HG03135 (cell line): Measurements from ENCODE around the gene LANCL1.
"Not testable (repeated sequence)": the region's sequence is repeated elsewhere in the genome, so short reads cannot be mapped to it uniquely, and the experiment has no call there.

Experiments
- ATAC-seq: cut with Tn5 transposase; IDR thresholded peaks from one replicate; pipeline ENCODE4 v1.9.1; 2021; ENCODE audit warnings: mild to moderate bottlenecking, moderate library complexity; ENCODE audit not compliant: unreplicated experiment

Gene LANCL1

DNA sequence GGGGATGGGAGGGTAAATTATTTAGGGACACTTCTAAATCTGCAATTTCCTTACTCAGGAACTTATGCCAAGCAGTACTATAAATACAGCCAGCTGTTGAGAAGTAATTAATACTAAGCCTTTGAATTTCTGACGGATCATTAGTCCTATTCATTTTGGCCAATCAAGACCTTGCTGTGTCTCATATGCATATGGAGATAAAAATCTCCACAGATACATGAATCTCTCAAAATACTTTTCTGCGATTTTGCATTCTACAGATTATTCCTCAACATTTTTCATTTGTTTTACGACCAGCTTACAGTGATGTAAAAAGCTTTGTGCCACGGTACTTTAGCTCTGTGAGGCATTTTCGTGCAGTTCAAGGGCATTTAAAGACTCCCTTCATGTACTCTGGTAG lies 16.7 kb downstream of the LANCL1 start:
- ATAC-seq = peak; percentile 11

DNA sequence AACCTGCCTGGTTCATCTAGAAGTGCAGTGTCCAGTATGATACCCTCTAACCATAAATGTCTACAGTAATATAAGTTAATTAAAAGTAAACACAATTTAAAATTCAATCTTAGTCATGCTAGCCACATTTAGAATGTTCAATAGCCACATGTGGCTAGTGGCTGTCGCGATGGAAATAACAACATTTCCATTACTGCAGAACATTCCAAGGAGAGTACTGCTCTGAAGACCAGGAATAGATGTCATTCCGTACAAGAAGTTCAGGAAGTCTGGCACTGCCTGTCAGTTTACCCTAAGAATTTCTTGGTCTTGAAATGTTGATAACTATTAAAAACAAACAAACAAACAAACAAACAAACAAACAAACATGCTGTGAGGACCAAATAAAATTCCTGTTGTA lies 17.2 kb downstream of the LANCL1 start:
- ATAC-seq = no peak

DNA sequence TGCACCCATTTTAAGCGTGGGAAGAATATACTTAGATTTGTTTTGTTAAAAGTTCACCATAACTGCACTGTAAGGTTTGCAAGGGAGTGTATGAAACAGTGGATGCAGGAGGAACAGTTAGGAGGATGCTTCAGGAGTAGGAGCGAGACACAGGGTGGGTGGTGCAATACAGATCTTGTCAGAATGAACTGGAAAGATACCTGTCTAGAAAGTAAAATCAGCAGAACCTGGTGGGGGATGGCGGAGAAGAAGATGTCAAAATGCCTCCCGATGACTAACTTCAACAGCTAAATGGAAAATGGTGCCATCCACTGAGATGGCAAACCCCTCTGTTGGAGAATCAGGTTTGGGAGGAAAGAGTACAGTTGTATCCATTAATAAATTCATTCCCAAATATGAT lies 18.2 kb downstream of the LANCL1 start:
- ATAC-seq = no peak

DNA sequence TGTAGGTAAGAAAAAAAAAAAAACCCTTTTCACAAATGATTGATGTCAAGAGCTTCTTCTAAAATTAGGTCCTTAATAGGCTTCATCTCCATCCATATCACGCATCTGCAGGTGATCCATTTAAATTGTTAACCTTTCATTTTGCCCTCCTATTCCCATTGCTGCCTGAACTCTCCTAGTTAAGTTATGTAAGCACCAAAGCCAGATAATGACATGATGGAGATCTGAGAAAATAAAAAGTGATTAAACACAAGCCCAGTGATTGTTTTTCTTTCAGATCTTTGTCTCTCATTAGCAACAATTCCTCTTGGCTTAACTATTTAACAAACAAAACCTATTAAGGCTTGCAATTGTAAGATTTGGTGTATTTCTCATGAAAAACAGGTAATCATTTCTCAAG lies 20.0 kb downstream of the LANCL1 start:
- ATAC-seq = no peak

DNA sequence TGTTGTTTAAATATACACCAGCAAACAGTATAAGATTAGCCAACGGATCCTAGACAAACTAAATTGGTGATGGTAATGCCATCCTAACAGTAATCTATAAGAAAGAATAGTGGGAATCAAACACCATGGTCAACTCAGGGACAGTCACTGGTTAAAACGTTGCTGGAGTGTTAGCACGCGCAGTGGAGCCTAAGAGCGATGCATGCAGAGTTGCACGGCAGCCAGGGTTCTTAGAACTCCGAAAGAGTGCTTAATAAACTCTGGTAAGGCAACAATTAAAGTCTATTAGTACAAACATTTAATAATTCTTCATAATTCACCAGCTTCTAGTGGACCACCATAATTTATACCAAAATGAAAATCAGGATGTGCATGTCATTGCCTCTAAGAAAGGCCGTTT lies 22.2 kb downstream of the LANCL1 start:
- ATAC-seq = no peak

DNA sequence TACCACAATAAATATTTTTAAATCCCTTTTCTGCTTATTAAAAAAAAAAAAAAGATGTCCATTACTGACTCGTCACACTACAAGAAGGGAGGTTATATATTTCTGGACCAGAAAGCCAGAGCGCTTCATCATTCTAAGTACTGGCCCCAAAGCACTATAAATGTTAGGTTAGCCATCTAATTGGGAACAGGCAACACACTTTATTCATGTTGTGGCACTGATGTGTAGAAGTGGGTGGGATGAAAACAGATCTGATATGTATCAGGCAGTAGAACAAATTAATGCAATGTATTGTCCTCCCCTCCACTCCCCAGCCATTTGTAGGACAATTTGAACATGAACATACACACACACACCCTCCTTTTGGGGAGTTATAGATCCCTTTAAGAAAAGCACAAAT lies 24.4 kb downstream of the LANCL1 start:
- no peak for ATAC-seq

DNA sequence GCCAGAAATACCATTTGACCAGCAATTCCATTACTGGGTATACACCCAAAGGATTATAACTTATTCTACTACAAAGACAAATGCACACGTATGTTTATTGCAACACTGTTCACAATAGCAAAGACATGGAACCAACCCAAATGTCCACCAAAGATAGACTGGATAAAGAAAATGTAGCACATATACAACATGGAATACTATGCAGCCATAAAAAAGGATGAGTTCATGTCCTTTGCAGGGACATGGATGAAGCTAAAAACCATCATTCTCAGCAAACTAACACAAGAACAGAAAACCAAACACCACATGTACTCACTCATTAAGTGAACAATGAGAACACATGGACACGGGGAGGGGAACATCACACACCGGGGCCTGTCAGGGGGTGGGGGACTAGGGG lies 25.6 kb downstream of the LANCL1 start:
- ATAC-seq = not testable (repeated sequence)

DNA sequence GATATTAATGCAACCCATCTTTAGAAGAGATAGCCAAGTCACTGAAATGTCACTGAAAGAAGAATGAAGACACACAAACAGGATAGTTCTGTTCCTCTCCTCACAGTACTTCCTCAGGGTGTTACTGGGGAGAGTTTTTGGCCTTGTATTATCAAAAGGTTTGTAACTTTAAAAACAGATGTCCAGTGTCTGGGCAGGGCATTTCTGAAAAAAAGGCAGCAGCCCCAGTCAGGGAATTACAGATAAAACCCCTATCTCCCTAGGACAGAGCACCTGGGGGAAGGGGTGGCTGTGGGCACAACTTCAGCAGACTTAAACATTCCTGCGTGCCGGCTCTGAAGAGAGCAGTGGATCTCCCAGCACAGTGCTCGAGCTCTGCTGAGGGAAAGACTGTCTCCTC lies 30.8 kb downstream of the LANCL1 start:
- ATAC-seq = no peak

DNA sequence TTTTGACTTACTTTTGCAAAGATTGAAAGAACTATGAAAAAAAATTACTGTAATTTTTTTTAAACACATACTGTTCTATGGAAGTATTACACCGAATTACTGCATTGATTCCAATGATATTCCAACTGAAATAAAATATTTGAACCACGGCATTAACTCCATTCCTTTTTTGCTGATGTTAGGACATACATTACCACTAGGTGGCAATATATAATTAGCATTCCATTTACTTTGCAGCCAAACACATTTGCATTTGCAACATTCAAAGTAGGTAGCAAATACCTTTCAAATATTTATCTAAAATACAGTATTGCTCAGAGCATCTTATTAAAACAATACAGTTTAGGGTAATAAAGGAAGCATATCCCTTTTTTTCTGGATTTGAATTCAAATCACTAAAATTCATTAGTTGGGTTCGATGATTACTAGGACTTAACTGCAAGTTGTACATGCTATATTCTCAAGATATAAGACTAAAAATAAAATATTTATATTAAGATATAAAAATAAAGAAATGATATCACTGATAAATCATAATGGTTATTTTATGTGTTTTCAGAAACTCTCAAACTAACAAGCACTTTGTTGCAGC lies 31.3 kb downstream of the LANCL1 start:
- no peak for ATAC-seq

DNA sequence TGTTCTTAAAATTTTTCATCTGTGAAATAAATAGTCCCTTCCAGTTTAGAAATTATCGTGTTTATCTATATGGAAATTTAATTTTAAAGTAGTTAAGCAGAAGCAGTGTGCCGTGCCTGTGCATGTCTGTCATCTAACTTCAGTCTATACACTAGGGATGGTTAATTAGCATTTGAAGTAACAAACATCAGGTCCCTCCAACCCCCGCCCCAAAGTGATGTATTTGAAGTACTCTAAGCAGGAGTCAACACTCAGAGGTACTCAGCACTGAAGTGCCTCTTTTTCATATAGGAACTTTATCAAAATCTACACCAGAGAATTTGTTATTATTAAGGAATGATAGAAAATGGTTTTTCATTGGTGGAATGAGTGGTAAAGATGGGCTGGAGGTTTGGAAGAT lies 33.0 kb downstream of the LANCL1 start:
- no peak for ATAC-seq

DNA sequence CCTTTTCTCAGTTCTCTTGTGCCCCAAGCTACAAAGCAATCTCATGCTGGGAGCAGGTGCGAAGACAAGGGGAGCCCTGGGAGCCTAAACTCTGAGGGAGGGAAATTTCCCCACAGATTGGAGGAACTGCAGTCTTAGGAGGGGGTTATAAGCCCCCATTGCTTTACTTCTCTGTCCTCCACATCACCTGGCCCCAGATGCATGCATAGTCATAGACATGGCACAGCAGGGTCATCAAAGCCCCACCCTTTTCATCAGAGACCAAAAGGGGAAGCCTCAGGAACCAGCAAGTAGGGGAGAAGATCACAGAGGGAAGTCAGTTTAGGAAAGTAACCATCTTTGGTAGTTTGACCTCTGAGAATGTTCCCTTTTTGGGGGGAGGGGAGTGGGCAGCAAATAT lies 33.7 kb downstream of the LANCL1 start:
- no peak for ATAC-seq

DNA sequence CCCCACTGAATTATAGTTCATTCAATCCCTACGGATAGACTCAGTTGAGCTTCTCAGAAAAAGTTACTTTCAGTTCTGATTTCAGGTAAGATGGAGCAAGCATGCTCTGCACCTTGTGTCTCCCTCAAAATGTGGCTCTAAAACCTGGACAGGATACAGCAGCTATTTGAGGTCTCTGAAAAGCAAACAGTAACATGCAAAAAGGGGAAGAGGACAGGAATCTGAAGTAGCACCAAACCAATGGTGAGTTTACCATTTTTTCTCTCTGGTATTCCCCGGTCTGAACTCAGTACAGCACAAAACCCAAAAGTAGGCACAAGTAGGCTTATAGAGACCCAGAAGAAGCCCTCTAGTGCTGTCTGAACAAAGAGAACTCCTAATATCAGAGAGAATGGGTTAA lies 34.1 kb downstream of the LANCL1 start:
- ATAC-seq = no peak

DNA sequence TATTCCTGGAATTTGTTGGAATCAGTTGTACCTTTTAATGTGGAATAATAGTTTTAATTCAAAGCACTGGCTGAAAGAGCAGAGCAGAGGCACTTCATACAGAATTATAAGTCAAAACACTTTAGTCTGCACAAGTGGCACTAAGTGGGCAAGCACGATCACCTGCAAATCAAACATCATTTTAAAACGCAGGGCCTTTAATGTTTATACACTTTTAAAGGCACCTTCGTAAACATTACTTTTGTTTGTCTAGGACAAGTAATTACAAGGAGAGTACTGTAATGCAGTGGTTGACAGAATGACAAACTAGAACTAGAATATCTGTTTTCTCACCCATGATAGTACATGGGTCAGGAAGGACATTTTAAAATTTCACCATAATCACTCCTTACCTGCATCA lies 36.4 kb downstream of the LANCL1 start:
- ATAC-seq = no peak

DNA sequence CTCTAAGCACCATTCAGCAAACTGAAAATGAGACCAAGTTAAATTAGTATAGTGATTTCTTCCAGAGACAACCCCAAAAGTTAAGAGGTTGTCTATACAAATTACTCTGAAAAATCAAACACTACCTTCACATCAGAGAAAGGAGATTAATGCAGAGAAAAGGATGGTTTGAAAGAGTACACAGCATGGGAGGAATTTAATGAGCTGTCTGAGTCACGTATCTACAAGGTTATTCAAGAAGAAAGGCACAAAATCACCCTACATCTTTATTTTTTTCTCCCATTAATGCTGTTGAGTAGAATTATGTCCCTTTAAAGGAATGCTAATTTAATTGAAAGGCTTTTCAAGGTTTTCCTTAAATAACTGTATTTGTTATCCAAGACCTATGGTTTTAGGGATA lies 41.1 kb downstream of the LANCL1 start:
- no peak for ATAC-seq

DNA sequence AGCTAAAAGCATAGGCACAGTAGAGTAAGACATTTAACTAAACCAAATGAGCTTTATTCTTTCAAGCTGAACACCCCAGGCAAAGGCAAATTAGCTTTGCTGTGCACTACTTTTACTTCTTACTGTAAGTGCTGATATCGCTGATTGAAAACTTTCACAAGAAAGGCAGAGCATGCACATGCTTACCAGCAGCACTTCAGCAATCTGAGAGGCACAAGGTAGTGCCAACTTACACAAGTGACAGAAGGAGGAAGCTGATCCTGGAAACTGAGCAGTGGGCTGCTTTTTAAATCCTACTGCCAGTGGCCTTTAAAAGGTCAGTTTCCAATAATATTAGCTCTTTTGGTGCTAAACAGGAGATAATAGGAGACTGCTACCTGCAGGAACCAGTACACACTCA lies 43.9 kb downstream of the LANCL1 start:
- ATAC-seq = no peak

DNA sequence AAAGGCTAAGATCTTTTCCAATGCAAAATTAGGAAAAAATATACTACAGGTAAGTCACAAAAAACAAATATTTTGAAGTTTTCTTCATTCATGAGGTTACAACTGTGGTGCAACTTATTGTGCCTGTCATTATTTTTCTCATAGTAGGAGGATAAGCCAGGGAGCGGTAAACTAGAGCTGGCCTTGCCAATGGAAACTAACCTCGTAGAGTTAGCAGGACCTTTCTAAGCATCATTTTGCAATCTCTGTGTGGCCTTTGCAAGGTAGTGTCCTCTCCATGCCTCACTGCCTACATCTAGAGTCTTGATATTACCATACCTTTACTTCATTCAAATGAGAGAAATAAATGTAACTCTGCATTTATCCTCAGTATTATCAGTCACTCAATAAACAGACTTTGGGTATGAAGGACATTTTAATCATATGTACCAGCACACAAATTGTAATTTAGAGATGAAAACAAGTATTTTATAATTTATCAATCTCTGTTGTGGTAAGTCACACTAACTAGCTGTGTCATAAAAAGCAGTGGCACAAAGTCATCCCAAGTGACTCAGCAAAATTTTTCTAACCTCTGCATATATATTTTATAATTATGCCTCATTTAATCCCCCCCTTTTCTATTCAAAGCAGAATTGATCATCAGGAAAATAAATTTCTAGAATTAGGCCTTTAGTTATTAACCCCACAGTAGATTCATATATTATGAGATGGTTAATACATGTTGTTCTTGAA lies 47.0 kb downstream of the LANCL1 start:
- ATAC-seq = no peak

DNA sequence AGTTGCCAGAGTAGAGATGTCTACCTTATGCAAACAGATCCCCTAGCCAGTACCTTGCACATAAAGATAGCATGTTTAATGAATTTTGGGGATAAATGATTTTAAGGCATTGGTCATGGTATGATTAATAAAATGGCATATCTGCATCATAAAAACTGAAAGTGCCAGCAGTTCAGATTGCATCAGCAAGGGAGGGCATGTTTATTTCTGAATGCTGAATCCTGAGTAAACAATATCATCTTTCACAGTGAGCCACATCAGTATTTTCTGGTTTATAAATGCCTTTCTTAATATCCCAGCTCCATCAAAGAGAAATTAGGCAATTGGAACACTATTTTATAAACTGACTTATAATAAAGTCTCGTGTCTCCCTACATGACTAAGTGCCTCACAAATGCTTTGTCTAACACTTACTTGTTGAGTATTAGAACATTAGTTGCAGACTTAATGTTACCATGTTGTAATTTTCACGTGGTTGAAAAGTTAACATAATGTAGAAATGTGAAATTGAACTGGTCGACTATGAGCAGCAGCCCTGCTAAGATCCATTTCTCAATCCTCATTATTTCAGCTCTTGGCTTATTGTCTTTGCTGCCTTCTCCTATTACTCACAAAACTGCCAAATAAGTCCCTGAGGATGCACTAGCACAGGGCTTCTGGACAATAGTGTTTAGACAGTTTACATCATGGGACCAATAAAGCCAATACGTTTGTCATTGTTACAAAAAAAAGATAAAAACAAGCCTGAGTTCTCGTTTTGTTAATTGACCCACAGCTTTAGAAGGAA lies 48.0 kb downstream of the LANCL1 start:
- ATAC-seq = no peak

DNA sequence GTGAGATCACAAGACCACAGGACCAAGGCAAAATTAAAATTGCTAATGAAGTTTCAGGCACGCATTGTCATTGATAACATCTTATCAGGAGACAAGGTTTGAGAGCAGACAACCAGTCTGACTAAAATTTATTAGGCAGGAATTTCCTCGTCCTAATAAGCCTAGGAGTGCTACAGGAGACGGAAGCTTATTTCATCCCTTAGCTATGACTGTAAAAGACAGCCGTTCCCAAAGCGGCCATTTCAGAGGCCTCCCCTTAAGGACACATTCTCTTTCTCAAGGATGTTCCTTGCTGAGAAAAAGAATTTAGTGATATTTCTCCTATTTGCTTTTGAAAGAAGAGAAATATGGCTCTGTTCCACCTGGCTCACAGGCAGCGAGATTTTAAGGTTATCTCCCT lies 49.2 kb downstream of the LANCL1 start:
- not testable (repeated sequence) for ATAC-seq

DNA sequence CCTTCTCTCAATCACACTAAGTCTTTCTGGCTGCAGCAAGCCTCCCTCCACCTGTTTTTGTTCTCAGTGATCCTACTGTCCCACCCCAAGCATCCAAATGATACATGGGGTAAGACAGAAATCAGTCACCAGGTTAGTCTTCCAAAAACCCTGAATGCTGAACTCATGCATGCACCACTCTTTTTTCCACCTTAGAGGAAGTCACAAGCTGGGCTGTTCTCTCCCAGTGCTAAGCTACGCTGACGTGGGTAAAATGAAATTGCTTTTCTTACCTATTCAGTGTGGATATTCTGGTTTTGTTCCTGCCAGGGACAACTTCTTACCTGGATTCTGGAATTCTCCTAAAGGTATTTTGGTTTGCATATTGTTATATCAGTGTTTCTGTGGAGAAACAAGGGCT lies 54.2 kb downstream of the LANCL1 start:
- ATAC-seq = no peak

DNA sequence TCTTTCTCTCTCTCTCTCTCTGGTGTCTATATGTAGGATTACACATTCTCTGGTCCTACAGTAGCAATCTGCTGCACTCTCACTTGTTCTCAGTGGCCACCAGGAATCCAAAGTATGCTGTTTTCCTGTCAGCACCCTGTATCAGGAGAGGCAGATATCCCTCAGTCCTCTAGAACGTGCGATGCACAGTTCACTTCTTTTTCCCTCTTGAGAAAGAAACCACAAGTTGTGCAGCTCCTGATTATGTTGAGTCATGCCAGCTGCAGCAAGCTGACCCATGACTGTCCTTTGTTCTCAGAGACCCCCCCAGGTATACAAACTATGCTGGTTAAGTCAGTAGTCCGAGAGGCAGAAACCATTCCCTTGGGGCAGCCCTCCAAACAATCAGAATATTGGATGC lies 54.6 kb downstream of the LANCL1 start:
- no peak for ATAC-seq

DNA sequence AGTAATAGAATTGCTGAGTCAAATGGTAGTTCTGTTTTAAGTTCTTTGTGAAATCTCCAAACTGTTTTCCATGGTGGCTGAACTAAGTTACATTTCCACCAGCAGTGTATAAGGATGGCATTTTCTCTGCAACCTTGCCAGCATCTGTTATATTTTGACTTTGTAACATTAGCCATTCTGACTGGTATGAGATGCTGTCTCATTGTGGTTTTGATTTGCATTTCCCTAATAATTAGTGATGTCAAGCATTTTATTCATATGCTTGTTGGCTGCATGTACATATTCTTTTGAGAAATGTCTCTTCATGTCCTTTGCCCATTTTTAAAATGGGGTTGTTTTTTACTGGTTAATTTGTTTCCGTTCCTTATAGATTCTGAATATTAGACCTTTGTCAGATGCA lies 63.9 kb downstream of the LANCL1 start:
- no peak for ATAC-seq

DNA sequence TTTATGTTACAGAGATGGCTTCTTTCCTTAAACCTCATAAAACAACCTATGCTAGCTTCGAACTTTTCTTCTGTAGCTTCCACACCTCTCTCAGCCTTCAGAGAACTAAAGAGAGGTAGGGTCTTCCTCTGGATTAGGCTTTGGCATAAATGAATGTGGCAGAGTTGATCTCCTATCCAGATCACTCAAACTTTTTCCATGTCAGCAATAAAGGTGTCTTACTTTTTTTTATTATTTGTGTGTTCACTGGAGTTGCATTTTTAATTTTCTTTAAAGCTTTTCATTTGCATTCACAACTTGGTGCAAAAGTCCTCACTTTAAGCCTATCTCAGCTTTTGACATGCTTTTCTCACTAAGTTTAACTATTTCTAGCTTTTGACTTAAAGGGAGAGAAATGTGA lies 66.0 kb downstream of the LANCL1 start:
- no peak for ATAC-seq
